Hepatocyte (in vitro differentiated cells): ENCODE results near the gene SDHA. TPM values are rescaled to one million over a fixed set of nuclear protein-coding genes. Genes with fewer than 3 reads are reported as not detected.
A peak's percentile ranks its signal among the peaks of the same experiment; 100 is the strongest.
"Not testable (repeated sequence)": the region's sequence is repeated elsewhere in the genome, so short reads cannot be mapped to it uniquely, and the experiment has no call there.

Experiments
- DNase-seq: peaks from one replicate; pipeline ENCODE4 v3.0.0-alpha.2; 2016; ENCODE audit warnings: low spot score
- H2AFZ ChIP-seq: fragments of 200-600 bp; sonication (generic); 2 replicates; pipeline ENCODE4 v1.6.0; 2016; ENCODE audit warnings: antibody characterized with exemption, mild to moderate bottlenecking
- H3K27ac ChIP-seq: fragments of 200-600 bp; sonication (generic); 2 replicates; pipeline ENCODE4 v1.5.1; 2016; ENCODE audit warnings: mild to moderate bottlenecking
- H3K27me3 ChIP-seq: fragments of 200-600 bp; sonication (generic); 2 replicates; pipeline ENCODE4 v1.6.1; 2016
- H3K36me3 ChIP-seq: fragments of 200-600 bp; sonication (generic); replicated peaks from 2 replicates; pipeline ENCODE4 v1.5.1; 2016; ENCODE audit warnings: low read depth; ENCODE audit not compliant: insufficient read depth
- H3K4me1 ChIP-seq: fragments of 200-600 bp; sonication (generic); 2 replicates; pipeline ENCODE4 v1.5.1; 2016; ENCODE audit warnings: mild to moderate bottlenecking, moderate library complexity; ENCODE audit not compliant: insufficient read depth
- H3K4me2 ChIP-seq: fragments of 200-600 bp; sonication (generic); 2 replicates; pipeline ENCODE4 v1.6.0; 2016
- H3K4me3 ChIP-seq: fragments of 200-600 bp; sonication (generic); 2 replicates; pipeline ENCODE4 v1.5.1; 2016; ENCODE audit warnings: mild to moderate bottlenecking
- H3K79me2 ChIP-seq: fragments of 200-600 bp; sonication (generic); 2 replicates; pipeline ENCODE4 v1.6.0; 2017; ENCODE audit warnings: mild to moderate bottlenecking
- H3K9me2 ChIP-seq: fragments of 200-600 bp; sonication (generic); replicated peaks from 2 replicates; pipeline ENCODE4 v1.6.0; 2017; ENCODE audit warnings: mild to moderate bottlenecking; ENCODE audit not compliant: insufficient read depth
- H3K9me3 ChIP-seq: fragments of 200-600 bp; sonication (generic); 2 replicates; pipeline ENCODE4 v1.5.1; 2016; ENCODE audit warnings: low read depth, mild to moderate bottlenecking
- H4K20me1 ChIP-seq: fragments of 200-600 bp; sonication (generic); 2 replicates; pipeline ENCODE4 v1.6.0; 2016; ENCODE audit warnings: mild to moderate bottlenecking; ENCODE audit not compliant: insufficient read depth, poor library complexity, severe bottlenecking
- CTCF ChIP-seq: fragments of 200-600 bp; sonication (generic); IDR thresholded peaks from 2 replicates; pipeline ENCODE4 v1.5.1; 2016; ENCODE audit warnings: antibody characterized with exemption, mild to moderate bottlenecking; ENCODE audit not compliant: poor library complexity
- EZH2 ChIP-seq: fragments of 200-600 bp; sonication (generic); IDR thresholded peaks from 2 replicates; pipeline ENCODE4 v1.6.1; 2016; ENCODE audit warnings: antibody characterized with exemption, mild to moderate bottlenecking, borderline replicate concordance
- EZH2phosphoT487 ChIP-seq: fragments of 200-600 bp; sonication (generic); IDR thresholded peaks from one replicate; pipeline ENCODE4 v1.6.1; 2018; ENCODE audit warnings: antibody characterized with exemption, mild to moderate bottlenecking, low read depth, moderate library complexity; ENCODE audit not compliant: unreplicated experiment, severe bottlenecking
- whole genome bisulfite sequencing: methylation state at CpG from one replicate; pipeline ENCODE4 v1.1.6; 2016; ENCODE audit warnings: low lambda C conversion rate; ENCODE audit errors: missing lambda C conversion rate; 5-methylcytosine and 5-hydroxymethylcytosine counted together
- polyA plus RNA-seq: library from polyadenylated mRNA; unstranded; fragments of >200 nt; fragmentation: Nextera tagmentation; extraction: Ambion mirVana; gene quantifications from 2 replicates; pipeline ENCODE4 v1.2.1, GENCODE V29; 2016
- total RNA-seq: library from RNA; depleted of rRNA; stranded (reverse); fragments of >200 nt; gene quantifications from 2 replicates; pipeline ENCODE4 v1.2.3, GENCODE V29; 2014

SDHA gene
- total and polyA plus RNA-seq, 2 experiments from 2014 or later, result 102 to 159 TPM

- not testable (repeated sequence) for H3K4me2 ChIP-seq, H3K4me1 ChIP-seq, H3K79me2 ChIP-seq, H4K20me1 ChIP-seq, H2AFZ ChIP-seq, H3K27ac ChIP-seq, H3K9me2 ChIP-seq, H3K4me3 ChIP-seq, H3K9me3 ChIP-seq, DNase-seq, H3K36me3 ChIP-seq, H3K27me3 ChIP-seq
- 94% methylated on average over 12 of the region's 12 CpGs for WGBS
Observed at GRCh38 chr5:243683-244367, 25.7 kb downstream of the SDHA start.

DNA sequence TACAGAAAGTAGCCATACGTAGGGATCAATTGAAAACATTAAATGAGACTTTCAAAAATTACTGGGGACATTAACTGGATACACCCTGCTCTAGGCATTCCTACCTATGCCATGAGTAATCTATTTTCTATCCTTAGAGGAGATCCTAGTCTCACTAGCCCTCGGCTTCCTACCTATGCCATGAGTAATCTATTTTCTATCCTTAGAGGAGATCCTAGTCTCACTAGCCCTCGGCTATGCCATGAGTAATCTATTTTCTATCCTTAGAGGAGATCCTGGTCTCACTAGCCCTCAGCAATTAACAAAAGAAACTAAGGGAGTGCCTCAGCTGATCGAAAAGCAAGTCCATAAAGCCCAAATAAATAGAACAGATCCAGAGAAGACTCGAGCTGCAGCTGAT, 27.6 kb downstream of the SDHA start:
- not testable (repeated sequence) for H3K9me2 ChIP-seq, H3K79me2 ChIP-seq, H3K27me3 ChIP-seq, H3K9me3 ChIP-seq, H3K4me2 ChIP-seq, H2AFZ ChIP-seq, H3K36me3 ChIP-seq, H4K20me1 ChIP-seq, H3K27ac ChIP-seq, H3K4me3 ChIP-seq, DNase-seq, H3K4me1 ChIP-seq
- 92% methylated on average over 5 of the region's 5 CpGs for WGBS

- not testable (repeated sequence) for DNase-seq, H4K20me1 ChIP-seq, H2AFZ ChIP-seq, H3K27me3 ChIP-seq, H3K9me3 ChIP-seq, H3K4me1 ChIP-seq, H3K36me3 ChIP-seq, H3K4me3 ChIP-seq, H3K27ac ChIP-seq, H3K4me2 ChIP-seq, H3K79me2 ChIP-seq, H3K9me2 ChIP-seq
- 89% methylated on average over 9 of the region's 9 CpGs for WGBS
Observed at GRCh38 chr5:250396-250795, 32.3 kb downstream of the SDHA start.

DNA sequence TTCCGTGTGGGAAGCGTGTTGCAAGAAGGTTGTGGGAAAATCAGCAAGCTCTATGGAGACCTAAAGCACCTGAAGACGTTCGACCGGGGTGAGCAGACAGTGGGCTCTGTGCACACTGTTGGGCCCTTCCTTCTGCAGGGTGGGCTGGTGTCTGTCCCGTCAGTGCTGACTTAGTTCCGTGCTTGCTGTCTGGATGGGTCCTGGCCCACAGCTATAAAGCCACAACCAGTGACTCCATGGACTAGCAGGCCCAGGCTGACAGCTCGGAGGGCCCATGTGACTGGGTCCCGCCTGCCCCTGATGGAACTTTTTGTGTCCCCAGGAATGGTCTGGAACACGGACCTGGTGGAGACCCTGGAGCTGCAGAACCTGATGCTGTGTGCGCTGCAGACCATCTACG, 32.9 kb downstream of the SDHA start:
- H3K9me2 ChIP-seq, H3K36me3 ChIP-seq, H4K20me1 ChIP-seq, DNase-seq, H3K27me3 ChIP-seq, H3K27ac ChIP-seq, H2AFZ ChIP-seq, H3K9me3 ChIP-seq, H3K4me3 ChIP-seq, H3K4me2 ChIP-seq, H3K4me1 ChIP-seq, H3K79me2 ChIP-seq: not testable (repeated sequence)
- 93% methylated on average over 9 of the region's 12 CpGs for WGBS

GRCh38 chr5:251538-251937, 33.4 kb downstream of the SDHA start:
- H3K27me3 ChIP-seq, DNase-seq, H3K4me3 ChIP-seq, H3K4me2 ChIP-seq, H3K9me2 ChIP-seq, H3K79me2 ChIP-seq, H4K20me1 ChIP-seq, H3K9me3 ChIP-seq, H3K27ac ChIP-seq, H2AFZ ChIP-seq, H3K4me1 ChIP-seq, H3K36me3 ChIP-seq: not testable (repeated sequence)
- WGBS, result 93% methylated on average over 8 of the region's 8 CpGs

DNA sequence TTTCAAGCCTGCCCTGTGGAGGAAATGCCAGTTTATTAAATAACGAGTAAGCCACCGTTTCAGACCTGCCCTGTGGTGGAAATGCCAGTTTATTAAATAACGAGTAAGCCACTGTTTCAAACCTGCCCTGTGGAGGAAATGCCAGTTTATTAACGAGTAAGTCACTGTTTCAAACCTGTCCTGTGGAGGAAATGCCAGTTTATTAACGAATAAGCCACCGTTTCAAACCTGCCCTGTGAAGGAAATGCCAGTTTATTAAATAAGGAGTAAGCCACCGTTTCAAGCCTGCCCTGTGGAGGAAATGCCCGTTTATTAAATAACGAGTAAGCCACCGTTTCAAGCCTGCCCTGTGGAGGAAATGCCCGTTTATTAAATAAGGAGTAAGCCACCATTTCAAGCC, 33.9 kb downstream of the SDHA start:
- H4K20me1 ChIP-seq, H3K27me3 ChIP-seq, H3K4me2 ChIP-seq, H3K4me3 ChIP-seq, H2AFZ ChIP-seq, H3K4me1 ChIP-seq, H3K36me3 ChIP-seq, H3K9me3 ChIP-seq, DNase-seq, H3K9me2 ChIP-seq, H3K27ac ChIP-seq, H3K79me2 ChIP-seq: not testable (repeated sequence)
- WGBS, result 91% methylated on average over 11 of the region's 11 CpGs

DNA sequence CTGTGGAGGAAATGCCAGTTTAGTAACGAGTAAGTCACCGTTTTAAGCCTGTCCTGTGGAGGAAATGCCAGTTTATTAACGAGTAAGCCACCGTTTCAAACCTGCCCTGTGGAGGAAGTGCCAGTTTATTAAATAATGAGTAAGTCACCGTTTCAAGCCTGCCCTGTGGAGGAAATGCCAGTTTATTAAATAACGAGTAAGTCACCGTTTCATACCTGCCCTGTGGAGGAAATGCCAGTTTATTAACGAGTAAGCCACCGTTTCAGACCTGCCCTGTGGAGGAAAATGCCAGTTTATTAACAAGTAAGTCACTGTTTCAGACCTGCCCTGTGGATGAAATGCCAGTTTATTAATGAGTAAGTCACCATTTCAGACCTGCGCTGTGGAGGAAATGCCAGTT, 34.4 kb downstream of the SDHA start:
- Histone ChIP-seq H3K9me2 (no peaks in the 10 kb centered on the region), H3K27me3 (no peaks in the 10 kb centered on the region), H3K36me3 (no peaks in the 10 kb centered on the region), H3K4me1 (no peaks in the 10 kb centered on the region), H3K4me2 (no peak overlapping the region), H4K20me1 (no peaks in the 10 kb centered on the region), H3K4me3 (no peak overlapping the region), H3K9me3 (no peaks in the 10 kb centered on the region), H2AFZ (no peak overlapping the region), H3K79me2 (no peaks in the 10 kb centered on the region), H3K27ac (no peak overlapping the region)
- whole genome bisulfite sequencing, result 97% methylated on average over 10 of the region's 10 CpGs
- no peak for TF ChIP-seq EZH2phosphoT487
- TF ChIP-seq EZH2, result no peak
- no peak for TF ChIP-seq CTCF
- no peak for DNase-seq

- 96% methylated on average over 7 of the region's 15 CpGs for WGBS
- peak overlapping the region; percentile 40 for H3K27ac ChIP-seq
- not testable (repeated sequence) for DNase-seq
Observed at GRCh38 chr5:254322-254721, 36.2 kb downstream of the SDHA start.

More at GRCh38 chr5:254322-254721, 36.2 kb downstream of the SDHA start:
- H3K4me2 ChIP-seq, H4K20me1 ChIP-seq, H3K36me3 ChIP-seq, H3K9me2 ChIP-seq, H2AFZ ChIP-seq, H3K4me3 ChIP-seq, H3K9me3 ChIP-seq, H3K27me3 ChIP-seq, H3K4me1 ChIP-seq, H3K79me2 ChIP-seq: not testable (repeated sequence)
